Osteocyte (in vitro differentiated cells): ENCODE data around the gene ANKRD53. TPM values are rescaled to one million over a fixed set of nuclear protein-coding genes. Genes with fewer than 3 reads are reported as not detected.

Experiments used
- DNase-seq: peaks from one replicate; pipeline ENCODE4 v3.0.0; 2021; ENCODE audit warnings: mixed read lengths; ENCODE audit not compliant: unreplicated experiment; ENCODE audit errors: extremely low spot score
- H3K27ac Mint-ChIP-seq: one replicate; pipeline ENCODE4 v1.8.0; 2021; ENCODE audit warnings: mild to moderate bottlenecking, mixed read lengths; ENCODE audit not compliant: unreplicated experiment
- H3K27me3 Mint-ChIP-seq: one replicate; pipeline ENCODE4 v1.8.0; 2021; ENCODE audit warnings: mixed read lengths; ENCODE audit not compliant: unreplicated experiment
- H3K36me3 Mint-ChIP-seq: one replicate; pipeline ENCODE4 v1.8.0; 2021; ENCODE audit warnings: mixed read lengths; ENCODE audit not compliant: unreplicated experiment
- H3K4me1 Mint-ChIP-seq: one replicate; pipeline ENCODE4 v1.8.0; 2021; ENCODE audit warnings: mixed read lengths; ENCODE audit not compliant: unreplicated experiment
- H3K4me3 Mint-ChIP-seq: one replicate; pipeline ENCODE4 v1.8.0; 2021; ENCODE audit warnings: mild to moderate bottlenecking, moderate library complexity, mixed read lengths; ENCODE audit not compliant: unreplicated experiment
- H3K9me3 Mint-ChIP-seq: one replicate; pipeline ENCODE4 v1.8.0; 2021; ENCODE audit warnings: mixed read lengths; ENCODE audit not compliant: unreplicated experiment
- total RNA-seq: library from RNA; stranded (reverse); gene quantifications from 2 replicates; pipeline ENCODE4 v1.2.1, GENCODE V29; 2021
- TF ChIP-seq, protein P1 (sequence below): fragments of 200-600 bp; sonication (generic); IDR thresholded peaks from 2 replicates; pipeline ENCODE4 v1.5.0; 2021; ENCODE audit warnings: antibody characterized with exemption, mild to moderate bottlenecking, moderate library complexity

The ANKRD53 gene
- total RNA-seq, 1 donor from 2014 or later, result 2.7 TPM

DNA sequence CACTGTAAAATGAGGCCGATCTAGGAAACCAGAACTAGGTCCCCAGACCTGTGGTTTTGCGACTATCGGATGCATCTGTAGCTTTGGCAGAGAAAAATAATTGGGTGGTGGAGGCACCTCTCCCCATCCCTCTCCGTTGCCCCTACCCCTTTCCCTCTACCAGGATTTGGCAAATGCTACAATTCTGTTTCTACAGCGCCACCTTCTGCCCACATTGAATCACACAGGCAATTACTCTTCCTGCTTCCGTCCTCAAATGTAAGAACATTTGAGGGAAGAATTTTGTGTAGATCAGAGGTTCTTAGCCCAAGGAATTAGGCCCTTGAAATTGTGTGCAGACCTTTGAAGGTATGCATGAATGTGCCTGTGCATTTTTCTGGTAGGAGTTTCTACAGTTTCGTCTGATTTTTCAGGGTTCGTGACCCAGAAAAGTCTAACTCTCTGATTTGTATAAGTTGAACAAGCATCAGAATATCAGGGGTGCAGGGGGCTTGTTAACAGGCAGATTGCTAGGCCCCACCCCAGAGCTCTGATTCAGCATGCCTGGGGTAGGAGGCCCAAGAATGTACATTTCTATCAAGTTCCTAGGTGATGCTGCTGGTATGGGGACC is 31.5 kb upstream of the ANKRD53 start:
- peak; percentile 78 for DNase-seq
- no peaks in the 10 kb centered on the region for H3K9me3 Mint-ChIP-seq
- no peaks in the 10 kb centered on the region for H3K36me3 Mint-ChIP-seq
- H3K4me1 Mint-ChIP-seq, result peaks cover 26% of the 10 kb centered on the region
- no peak overlapping the region for H3K4me3 Mint-ChIP-seq
- no peaks in the 10 kb centered on the region for H3K27me3 Mint-ChIP-seq
- TF ChIP-seq, protein P1, sequence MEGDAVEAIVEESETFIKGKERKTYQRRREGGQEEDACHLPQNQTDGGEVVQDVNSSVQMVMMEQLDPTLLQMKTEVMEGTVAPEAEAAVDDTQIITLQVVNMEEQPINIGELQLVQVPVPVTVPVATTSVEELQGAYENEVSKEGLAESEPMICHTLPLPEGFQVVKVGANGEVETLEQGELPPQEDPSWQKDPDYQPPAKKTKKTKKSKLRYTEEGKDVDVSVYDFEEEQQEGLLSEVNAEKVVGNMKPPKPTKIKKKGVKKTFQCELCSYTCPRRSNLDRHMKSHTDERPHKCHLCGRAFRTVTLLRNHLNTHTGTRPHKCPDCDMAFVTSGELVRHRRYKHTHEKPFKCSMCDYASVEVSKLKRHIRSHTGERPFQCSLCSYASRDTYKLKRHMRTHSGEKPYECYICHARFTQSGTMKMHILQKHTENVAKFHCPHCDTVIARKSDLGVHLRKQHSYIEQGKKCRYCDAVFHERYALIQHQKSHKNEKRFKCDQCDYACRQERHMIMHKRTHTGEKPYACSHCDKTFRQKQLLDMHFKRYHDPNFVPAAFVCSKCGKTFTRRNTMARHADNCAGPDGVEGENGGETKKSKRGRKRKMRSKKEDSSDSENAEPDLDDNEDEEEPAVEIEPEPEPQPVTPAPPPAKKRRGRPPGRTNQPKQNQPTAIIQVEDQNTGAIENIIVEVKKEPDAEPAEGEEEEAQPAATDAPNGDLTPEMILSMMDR, result peak; percentile 85
- H3K27ac Mint-ChIP-seq, result no peak overlapping the region

DNA sequence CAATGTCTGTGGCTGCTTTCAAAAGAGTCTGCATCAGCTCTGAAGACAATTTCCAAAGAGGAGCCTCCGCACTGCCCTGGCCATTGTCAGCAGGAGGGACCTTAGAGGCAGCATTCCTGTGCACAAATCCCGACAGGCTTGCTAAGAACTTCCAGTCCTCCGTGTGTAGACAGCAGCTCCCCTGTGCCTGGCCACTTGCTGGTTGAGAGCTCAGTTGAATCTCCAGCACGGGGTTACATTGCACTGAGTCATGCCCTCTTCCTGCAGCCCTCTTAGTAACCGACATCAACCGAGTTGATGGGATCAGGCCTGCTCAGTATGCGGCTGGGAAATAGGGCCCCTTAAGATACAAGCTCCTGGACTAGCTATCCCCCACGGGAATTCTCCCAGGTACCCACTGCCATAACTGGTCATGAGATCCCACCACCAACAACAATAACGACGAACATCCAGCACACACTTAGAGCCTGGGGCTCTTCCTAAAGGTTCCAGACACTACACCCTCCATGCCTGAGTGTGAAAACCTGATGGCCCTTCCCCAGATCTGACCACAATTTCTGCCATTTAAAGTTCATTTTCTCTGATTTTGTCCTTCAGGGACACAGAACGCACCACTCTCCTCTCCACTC is 30.8 kb upstream of the ANKRD53 start:
- H3K36me3 Mint-ChIP-seq, result no peaks in the 10 kb centered on the region
- no peaks in the 10 kb centered on the region for H3K27me3 Mint-ChIP-seq
- no peak overlapping the region for H3K27ac Mint-ChIP-seq
- TF ChIP-seq, protein P1, result no peak
- H3K4me1 Mint-ChIP-seq, result peaks cover 24% of the 10 kb centered on the region
- DNase-seq, result peak; percentile 63
- H3K9me3 Mint-ChIP-seq, result no peaks in the 10 kb centered on the region
- H3K4me3 Mint-ChIP-seq, result no peak overlapping the region

DNA sequence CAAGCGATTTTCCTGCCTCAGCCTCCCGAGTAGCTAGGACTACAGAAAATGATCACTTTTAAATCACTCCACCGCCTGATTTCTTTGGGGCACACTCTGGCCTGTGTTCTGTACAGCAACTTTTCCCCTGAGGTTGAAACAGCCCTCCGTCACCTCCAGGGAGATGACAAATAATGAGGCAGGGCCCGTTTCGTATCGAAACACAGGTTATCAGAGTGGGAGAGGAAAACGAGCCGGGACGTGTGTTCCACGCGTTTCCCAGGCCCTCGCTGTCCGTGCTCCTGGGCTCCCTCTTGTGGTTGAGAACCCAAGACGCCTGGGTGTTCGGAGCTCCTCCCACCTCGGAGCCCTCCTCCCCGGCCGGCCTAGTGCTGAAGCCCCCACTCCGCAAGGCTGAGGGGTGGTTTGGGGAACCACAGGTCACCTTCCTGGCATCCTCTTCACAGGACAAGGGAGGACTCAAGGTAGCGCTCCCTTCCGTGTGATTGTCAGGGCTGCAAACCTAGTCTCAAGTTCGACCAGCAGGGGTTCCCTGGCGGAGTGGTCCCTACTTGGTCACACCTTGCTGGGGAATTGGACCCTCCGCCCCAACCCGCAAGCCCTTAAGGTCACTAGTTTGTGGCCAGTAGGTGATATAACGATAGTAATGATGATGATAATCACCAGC is 30.0 kb upstream of the ANKRD53 start:
- H3K4me3 Mint-ChIP-seq, result peak overlapping the region; percentile 73
- no peaks in the 10 kb centered on the region for H3K36me3 Mint-ChIP-seq
- peaks cover 3% of the 10 kb centered on the region for H3K27me3 Mint-ChIP-seq
- TF ChIP-seq, protein P1, result peak; percentile 95
- H3K4me1 Mint-ChIP-seq, result peaks cover 20% of the 10 kb centered on the region
- no peaks in the 10 kb centered on the region for H3K9me3 Mint-ChIP-seq
- peak; percentile 90 for DNase-seq
- no peak overlapping the region for H3K27ac Mint-ChIP-seq

DNA sequence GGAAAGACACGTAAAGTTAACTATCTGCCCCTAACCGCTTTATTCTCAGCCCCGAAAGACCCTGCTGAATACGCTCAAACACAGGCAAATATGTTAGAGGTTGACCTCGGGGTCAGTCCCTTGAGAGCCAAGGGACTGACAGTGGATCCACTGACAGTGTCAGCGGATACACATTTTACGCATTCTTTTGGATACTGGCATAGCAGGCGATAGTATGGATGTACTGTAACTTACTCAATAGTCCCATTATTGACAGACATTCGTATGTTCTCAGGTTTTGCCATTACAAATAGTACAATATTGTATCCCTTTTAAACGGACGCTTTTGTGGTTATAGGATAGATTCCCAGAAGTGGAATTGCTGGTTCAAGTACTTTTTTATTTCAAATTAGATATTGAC is 29.3 kb upstream of the ANKRD53 start:
- TF ChIP-seq, protein P1, result no peak
- DNase-seq, result peak; percentile 15
- H3K4me3 Mint-ChIP-seq, result no peak overlapping the region
- H3K4me1 Mint-ChIP-seq, result peaks cover 16% of the 10 kb centered on the region
- peaks cover 4% of the 10 kb centered on the region for H3K27me3 Mint-ChIP-seq
- no peak overlapping the region for H3K27ac Mint-ChIP-seq
- H3K36me3 Mint-ChIP-seq, result no peaks in the 10 kb centered on the region
- H3K9me3 Mint-ChIP-seq, result no peaks in the 10 kb centered on the region

DNA sequence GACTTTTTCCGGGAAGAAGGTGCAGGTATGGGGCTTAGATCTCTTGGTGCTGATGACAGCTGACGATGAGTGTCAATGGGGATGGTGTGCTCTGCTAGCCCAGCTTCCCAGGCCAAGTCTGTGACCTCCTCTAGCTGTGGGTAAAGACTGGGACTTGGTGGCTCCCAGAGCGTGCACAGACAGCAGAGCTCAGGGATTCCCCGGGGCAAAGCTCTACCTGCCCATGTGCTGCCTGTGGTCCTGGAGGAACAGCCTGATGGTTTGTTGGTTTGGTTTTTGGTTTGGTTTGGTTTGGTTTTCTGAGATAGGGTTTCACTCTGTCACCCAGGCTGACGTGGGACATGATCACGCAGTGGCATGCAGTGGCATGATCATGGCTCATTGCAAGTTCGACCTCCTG is 23.5 kb upstream of the ANKRD53 start:
- Mint-ChIP-seq H3K27me3 (peaks cover 4% of the 10 kb centered on the region), H3K4me3 (no peak overlapping the region), H3K4me1 (peaks cover 3% of the 10 kb centered on the region), H3K9me3 (no peaks in the 10 kb centered on the region), H3K36me3 (no peaks in the 10 kb centered on the region), H3K27ac (no peak overlapping the region)
- TF ChIP-seq, protein P1, result no peak
- peak; percentile 75 for DNase-seq
